DMS53 treated with DMSO at 0.1 percent for 48 hours (cell line): ENCODE data around the gene ATP2B2.

Source experiments
- DNase-seq: peaks from one replicate; lab custom pipeline; 2025; ENCODE audit not compliant: unreplicated experiment; lab: John Stamatoyannopoulos, UW

The ATP2B2 gene

DNA sequence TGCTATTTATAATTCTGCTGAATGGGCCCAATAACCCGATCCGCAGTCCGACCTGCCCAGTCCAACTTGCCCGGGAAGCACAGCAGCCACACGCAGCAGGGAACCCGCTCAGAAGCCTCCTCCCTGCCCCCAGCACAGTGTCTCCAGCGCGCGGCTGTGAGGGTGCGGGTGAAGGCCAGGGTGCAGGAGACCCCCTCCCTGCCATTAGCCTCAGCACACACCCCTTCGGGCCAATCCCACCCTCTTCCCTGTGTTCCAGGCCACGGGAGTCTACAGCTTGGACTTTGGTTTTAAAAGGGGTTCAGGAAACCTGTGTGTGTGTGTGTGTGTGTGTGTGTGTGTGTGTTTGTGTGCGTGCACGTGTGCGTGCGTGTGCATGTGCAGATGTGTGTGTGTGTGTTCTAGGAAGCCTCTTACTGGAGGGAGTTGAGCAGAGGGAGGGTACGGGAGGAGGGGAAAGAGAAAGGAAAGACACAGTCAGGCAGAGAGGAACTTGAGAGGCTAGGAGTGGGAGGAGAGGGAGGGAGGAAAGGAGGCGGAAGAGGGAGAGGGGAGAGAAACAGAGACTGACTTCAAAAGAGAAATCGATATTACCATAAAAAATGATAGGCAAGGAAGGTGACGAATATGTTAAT is 34.2 kb downstream of the ATP2B2 start:
- no peak for DNase-seq

DNA sequence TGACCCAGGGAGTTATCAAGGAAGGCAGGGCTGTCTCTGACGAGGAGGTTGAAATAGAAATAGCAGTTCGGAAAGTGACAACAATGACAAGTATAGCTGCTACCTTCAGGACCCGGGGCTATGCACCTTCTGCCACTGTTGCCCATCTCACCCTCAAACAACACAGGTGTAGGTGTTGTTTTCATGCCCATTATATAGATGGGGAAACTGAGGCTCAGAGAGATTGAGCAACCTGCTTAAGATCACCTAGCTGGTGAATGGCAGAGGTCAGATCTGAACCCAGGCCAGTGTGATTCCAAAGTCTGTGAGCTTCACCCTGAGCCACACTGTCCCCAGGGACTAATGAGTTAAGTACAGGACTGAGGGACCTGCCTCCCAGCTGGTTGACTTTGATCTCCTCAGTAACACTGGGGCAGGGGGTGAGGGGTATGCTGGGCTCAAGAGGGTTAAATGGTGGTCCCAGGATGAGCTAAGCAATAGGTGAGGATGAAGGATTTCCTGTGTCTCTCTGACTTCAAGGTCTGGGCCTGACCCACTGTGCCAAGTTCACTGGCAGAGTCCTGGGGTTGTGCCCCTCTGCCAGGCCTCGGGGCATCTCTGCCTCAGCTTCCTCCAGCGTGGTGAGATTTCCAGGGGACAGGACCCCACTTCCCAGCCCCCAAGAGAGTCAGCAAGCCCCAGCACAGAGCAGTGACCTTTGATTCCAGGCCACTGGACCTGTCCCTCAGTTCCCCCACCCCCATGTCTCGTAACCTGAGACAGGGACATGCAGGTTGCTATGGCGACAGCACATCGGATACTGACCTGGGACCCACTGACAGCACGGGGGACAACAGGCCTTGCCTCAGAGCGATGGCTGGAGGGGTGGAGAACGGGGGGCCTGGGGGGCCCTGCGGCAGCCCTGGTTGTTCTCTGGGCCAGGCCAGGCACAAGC is 35.0 kb downstream of the ATP2B2 start:
- DNase-seq, result no peak

DNA sequence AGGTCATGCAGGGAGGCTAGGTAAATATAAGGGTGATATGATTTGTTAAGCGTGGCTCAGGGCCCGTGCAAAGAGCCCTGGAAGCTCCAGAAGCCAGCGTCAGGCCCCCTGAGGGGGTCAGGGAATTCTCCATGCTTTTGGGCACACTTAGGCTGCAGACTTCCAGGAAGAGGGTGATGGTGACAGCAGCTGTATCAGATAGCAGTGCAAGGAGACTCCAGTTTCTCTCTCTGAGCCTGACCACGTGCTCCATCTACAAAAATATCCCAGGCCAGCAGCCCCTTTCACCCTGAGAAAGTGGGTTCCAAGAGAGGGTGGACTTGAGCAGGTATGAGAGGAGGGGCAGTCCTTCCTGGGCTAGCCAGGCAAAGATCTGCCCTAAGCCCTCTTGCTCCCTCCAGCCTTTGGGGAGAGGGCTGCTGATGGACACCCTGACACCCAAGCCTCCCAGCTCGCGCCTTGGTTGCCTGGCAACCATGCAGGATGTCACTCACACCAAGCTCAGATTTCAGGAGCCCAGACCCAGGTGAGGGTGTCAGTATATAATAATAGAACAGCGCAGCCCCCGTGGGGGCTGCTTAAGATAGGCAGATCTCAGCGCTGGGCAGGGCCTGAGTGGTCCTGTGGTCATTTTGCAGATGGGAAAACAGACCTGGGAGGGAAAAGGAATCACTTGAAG is 35.8 kb downstream of the ATP2B2 start:
- no peak for DNase-seq

DNA sequence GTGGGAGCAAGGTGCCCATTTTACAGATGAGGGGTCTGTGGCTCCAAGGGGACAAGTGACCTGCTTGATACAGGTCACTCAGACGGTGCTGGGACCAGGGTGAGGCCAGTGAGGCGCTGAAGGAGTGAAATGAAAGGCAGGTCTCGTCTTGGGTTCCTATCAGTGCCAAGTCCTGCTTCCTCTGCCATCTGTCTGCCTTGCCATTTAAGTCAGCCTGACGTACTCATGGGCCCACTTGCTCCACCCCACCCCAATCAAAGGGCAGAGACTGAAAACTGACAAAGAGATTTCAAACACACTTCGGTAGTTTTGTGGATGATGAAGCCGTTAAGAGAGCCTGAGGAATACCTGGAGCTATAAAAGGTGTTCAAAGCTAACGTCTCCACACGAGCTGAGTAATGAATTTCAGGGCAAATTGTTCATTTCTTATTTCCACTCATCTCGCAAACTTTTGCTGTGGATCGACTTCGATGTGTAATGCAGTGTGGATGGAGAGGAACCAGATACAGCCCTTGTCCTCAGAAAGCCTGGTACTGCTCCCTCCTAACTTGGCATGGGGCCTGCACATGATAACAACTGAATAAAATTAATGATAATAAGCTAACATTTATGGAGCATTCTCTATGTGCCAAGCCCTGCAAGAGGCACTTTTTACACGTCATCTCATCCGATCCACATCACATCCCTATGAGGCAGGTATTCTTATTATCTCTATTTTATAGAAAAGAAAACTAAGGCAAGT is 36.6 kb downstream of the ATP2B2 start:
- no peak for DNase-seq

DNA sequence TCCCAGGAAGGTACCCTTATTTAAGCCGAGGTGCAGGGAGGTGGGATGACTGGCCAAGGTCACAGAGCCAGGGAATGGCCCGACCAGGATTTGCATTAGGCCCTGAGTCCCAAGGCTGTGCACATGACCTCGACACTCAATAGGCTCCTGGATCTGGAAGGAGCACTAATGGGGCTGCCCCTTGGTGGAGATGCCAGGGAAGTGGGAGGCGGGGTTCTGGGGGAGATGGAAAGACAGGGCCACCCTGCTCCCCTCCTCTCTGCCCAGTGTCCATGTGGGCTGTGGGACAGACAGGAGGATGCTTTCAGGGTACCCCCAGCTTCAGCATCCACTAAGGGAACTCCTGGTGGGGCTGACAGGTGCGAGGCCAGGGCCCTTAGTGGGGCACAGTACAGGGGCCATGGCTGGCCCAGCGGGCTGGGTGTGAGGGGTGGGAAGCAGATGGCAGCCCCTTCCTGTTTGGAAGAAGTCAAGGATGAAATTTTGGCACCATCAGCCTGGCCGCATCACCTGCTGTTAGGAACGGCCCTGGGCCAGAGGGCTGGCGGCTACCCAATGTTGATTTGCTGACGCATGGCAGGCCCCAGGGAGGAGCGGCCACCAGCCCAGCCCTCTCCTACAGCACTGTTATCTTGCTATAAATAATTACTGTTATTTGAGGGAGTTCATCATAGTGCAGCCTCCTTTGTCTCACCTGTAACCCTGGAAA is 37.3 kb downstream of the ATP2B2 start:
- DNase-seq, result no peak

DNA sequence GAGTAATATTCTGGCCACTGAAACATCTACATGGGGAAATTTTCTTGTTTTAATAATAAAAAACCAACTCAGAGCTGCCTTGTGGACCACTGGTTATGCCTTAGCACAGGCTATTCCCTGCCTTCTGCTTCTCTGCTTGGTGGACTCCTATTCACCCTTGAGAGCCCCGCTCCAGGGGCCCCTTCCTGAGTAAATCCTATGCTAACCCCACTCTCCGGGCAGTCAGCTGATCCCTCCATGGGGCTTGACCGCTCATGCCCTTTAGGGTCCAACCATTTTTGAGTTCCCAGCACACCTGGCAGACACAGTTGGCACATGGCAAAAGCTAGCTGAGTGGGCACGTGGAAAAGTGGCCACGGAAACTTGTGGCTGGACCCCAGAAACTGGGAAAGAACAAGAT is 38.2 kb downstream of the ATP2B2 start:
- DNase-seq, result no peak

DNA sequence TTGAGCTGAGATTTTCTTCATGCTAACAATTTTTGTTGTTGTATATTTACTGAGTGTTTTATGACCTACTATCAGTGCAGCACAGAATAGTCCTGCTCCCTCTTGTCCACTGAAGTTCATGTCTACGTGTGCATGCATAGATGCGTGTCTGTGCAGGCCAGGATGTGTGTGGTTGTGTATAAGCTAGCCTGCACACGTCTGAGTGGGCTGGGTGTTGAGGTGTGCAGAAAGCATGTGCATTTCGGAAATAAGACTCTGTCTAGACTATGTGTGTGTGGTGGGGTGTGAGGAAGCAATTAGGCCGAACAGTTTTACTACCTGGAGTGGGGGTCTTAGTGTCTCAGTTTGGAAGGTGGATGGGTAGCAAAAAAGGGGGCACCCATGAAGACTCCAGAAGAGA is 39.2 kb downstream of the ATP2B2 start:
- DNase-seq, result no peak

DNA sequence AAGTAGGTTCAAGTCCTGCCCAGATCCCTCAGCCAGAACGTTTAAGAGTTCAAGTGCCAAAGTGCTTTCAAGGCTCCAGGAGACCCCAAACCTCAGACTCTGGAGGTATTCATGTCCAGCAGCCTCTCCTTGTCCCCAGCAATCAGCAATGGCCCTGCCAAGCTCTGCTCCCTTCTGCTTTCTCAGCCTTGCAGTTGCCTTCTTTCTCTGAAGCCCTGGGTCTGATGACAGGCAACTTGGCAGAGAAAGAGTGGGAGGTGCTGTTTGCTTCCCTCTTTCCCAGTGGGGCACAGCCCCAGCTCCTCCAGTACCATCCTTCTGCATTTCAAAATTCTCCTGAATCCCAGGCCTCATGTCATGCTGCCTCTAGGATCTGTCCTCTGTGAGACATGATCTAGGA is 40.2 kb downstream of the ATP2B2 start:
- DNase-seq, result no peak

DNA sequence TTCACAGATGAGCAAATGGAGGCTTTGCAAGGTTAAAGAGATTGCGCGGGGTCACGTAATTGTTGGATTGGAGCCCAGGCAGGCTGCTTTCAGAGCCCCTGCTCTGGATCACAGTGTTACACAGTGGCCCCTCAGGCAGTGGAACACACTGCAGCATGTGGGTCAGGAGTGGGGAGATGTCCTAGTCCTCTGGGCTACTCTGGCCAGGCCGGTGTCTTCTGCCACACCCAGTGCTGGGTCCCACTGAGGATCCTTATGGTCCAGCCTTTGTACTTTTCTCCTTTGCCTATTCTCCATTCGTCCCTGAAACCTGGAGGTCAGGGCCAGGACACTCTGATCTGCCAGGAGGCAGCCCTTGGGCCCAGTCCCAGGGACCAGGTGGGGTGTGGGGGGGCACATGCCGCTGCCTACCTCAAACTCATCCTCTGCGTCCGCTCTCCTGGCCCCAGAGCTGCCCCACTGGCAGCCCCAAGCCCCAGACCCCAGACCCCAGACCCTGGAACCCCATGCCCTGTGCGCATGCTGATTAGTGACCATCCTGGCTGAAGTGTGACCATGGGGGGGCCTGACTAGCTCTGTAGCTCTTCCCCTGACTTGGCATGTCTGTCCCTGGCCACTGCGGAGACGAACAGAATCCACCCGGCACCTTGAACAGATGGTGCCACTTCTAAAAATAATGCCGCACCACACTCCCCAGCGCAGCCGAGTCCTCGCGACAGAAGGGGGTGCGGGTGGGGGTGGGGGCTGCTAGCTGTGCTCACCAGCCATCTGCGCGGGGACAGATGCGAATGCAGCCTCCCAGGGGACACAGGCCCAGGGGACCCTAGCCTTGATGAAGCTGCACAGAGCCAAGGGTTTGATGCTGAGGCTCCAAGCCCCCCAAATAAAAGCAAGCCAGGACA is 41.6 kb downstream of the ATP2B2 start:
- no peak for DNase-seq

DNA sequence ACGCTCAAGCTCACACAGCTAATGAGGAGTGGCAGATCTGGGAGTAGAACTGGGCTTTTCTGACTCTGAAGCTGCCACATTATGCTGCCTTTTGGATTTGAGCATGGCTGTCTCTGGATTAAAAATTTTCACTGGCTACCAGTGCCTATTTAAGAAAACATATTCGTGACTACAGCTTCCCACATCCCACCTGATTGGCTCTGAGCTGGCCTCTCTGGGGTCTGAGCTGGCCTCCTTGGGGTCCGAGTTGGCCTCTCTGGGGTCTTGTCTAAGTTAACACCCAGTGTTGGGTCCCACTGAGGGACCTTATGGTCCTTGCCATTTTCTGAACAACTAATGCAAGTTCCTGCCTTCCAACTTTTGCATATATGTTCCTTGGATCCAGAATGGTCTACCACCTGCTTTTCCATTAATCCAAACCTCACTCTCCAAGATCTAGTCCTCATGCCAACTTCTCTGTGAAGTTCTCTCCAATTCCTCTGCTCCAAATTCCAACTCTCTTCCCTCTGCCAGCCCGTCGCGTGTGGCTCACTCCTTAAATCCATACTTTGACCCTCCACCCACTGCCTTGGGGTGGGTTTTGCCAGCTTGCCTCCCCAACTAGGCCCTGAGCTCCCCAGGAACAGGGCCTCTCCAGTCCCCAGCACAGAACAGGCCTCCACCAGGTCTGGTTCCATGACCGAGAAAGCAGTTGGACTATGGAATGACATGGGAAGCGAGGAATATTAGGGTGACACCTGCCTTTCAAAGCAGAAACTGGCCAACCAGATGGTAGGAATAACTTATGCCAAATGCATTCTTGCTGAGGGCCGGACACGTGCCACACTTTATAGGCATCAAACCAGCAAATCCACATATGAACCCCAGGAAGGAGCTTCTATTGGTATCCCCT is 42.5 kb downstream of the ATP2B2 start:
- DNase-seq, result no peak

DNA sequence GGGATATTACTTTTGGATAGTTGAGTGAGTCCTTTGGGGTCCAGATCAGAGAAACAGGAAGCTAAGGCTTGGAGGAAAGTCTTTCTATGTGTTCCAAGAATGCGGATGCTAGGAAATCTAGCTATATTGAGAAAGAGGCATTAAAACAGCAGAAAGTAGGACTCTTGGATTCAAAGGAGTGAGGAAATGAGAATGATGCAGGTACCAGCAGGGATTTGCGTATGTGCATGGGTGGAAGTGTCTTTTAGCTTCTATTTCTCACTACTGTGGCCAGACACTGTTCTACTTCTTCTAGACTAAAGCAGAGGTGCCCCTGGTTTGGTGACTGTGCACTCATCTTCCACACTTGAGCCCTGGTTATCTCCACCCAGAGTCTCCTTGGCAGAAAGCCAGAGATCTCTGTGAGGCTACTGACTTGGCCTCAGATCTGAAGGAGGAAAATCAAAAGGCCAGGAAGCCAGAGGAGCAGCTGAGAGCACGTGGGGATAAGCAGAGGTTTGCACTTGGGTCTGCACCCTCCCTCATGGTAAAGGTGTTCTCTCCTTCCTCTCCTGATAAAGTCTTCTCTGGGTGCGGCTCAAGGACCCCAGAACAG is 44.3 kb downstream of the ATP2B2 start:
- DNase-seq, result no peak

DNA sequence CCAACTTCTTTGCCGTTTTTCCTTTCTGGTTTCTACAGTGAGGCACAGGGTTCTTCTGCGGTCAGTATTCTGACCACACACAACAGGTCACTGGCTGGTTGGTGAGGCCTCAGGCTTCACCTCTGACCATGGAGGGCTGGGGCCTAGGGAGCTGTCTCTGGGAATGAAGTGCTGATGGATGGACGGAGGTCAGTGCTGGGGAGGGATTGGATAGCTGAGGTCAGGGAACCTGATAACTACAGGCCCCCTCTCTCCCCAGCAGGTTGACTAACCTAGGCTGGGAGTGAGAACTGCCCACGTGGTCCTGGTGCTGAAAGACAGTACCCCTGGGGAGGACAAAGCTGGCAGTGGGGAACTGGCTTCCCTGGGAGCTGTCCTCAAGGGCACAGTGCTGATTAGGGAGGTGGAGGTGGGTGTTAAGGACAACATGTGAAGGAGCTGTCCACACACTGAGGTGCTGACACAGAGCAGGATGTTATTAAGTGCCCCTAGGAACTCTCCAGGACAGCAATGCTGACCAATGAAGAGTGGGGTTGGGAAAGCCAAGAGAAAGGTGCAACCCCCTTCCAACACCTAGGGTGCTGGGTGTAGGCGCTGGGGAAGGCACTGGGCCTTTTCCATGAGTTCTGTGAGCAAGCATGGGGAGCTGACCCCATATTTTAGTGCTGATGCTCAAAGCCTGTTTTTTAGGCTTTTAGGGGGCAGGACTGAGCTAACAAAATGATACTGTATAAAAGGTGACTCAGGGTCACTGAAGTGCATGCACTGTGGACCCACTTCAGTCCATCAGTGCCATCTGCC is 45.2 kb downstream of the ATP2B2 start:
- no peak for DNase-seq

DNA sequence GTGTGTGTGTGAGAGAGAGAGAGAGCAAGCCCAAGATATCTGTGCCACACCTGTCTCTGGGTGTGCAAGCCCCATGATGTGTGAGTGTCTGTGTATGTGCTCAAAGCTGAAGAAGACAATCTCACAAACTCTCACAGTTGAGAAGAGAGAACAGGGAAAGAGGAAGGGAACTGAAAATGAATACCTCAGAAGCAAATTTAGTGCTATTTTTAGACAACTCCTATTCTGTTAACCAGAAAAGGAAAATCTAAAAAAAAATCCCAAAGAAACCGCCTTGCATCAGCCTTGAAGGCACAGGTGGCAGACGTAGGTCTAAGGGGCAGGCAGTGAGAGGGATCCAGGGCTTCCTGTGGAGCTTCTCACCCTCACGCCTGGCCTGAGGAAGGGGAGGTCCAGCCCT is 47.8 kb downstream of the ATP2B2 start:
- no peak for DNase-seq

DNA sequence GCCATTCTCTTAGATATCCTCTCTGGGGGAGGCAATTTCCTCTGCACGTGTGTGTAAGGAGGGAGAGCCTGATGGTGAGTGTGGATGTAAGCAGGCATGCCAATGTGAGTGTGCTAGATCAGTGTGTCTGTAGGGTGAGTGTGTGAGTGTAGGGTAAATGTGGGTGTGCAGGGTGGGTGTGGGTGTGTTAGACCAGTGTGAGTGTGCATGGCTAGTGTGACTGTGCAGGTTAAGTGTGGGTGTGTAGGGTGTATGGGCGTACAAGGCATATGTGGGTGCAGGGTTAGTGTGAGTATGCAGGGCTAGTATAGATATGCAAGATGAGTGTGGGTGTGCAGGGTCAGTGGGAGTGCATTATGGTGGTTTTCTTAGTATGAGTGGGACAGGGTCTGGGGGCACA is 48.4 kb downstream of the ATP2B2 start:
- no peak for DNase-seq

DNA sequence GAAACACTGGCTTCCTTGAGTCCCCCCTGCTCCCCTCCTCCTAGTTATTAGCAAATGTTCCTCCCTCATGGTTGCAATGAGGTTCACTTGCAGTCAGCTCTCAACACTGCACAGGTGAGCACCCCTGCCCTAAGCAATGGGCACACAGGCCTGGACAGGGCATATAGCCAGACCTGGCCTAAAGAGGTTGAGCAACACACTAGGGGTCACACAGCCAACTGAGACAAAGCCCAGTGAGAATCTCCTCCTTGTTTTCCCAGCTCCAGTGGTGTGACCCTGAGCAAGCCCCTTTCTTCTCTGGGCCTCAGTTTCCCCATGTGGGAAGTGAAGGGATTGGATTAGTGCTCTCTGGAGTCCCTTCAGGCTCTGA is 49.9 kb downstream of the ATP2B2 start:
- DNase-seq, result no peak

DNA sequence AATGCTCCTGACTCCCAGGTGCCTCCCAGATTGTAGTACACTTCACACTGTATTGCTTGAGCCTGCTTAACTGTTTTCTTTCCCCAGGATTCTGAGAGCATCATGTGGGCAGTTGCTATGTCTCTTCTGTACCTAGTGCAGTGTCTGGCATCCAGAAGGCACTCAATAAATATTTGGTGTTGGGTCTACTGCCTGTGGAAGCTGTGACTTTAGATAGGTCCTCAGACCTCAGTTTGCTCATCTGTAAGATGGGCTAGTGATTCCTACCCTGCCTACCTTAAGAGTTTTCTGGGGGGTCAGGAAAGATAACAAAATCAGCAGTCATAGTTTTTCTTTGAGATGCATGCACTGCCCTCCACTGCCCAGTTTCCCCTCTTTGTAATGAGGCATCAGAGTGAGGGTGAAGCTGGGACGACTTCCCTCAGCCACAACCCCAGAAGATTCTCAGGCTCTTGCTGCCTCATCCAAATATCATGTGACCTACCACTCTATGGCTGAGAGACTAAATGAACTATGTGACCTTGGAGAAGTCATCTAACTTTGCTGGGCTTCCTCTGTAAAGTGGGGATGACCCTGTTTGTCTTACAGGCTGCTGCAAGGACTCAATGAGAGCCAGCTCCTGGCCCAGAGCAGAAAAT is 50.4 kb downstream of the ATP2B2 start:
- no peak for DNase-seq
